ENCODE data around the gene DAPK2.
"Not testable (repeated sequence)": the region's sequence is repeated elsewhere in the genome, so short reads cannot be mapped to it uniquely, and the experiment has no call there.

Gene DAPK2

DNA sequence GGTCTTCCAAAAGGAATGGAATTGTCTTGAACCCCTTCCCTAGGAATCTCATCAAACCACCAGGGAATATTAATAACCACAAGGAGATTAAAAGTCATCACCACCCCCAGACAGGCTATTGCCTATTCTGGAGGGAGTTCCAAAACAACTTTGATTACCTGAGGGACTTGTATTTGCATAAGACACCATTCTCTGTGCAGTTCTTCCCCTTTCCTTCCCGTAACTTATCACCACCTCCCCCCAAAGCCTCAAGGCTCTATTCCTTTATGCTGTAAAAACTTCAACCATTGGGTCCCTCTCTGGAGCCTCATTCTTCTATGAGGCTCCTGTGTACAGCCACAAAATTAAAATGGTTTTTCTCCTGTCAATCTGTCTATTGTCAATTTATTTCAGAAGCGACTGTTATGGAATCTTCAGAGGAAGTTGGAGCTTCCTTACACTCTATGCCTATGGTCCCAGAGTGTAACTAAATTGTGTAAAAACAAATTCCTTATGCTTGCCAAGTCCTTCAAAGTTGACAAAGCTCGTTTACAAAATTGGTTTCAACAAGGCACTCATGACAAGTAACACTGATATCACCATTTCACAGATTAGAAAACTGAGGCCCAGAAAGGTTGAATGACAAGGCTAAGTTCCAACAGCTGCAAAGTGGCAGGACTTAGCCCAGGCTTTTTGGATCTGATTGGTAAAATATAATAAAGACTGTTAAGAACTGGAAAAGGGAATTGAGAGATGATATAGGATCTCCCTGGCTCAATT, 144.2 kb downstream of the DAPK2 start:
- in situ Hi-C loops (cut with MboI; ENCODE audit: low sequenced_read_pairs): no loop called here

DNA sequence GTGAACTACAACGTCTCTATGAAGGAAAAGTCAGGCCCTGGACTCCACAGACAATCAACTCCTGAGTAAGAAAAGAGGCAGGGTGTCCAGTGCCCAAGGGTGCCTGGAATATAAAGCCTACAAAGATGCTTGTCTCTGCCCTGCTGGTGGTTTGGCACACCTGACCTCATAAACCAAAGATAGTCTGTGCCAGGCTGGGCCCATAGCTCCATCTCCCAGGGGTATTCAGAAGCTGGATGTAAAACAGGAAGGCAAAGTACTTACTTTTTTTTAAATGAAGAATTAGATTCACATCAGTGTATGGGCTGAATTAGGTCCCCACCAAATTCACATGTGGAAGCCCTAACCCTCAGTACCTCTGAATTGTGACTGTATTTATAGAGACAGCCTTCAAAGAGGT, 146.0 kb downstream of the DAPK2 start:
- in situ Hi-C loops (cut with MboI; ENCODE audit: low sequenced_read_pairs): no loop called here

DNA sequence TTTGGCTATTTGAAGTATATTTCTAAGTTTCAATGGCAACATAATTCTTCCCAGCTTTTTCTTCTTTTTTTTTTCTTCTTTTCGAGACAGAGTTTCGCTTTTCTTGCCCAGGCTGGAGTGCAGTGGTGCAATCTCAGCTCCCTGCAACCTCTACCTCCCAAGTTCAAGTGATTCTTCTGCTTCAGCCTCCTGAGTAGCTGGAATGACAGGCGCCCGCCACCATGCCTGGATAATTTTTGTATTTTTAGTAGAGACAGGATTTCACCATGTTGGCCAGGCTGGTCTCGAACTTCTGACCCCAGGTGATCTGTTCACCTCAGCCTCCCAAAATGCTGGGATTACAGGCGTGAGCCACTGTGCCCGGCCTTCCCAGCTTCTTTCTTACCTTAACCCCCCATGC, 146.7 kb downstream of the DAPK2 start:
- in situ Hi-C loops (cut with MboI; ENCODE audit: low sequenced_read_pairs): not testable (repeated sequence)

DNA sequence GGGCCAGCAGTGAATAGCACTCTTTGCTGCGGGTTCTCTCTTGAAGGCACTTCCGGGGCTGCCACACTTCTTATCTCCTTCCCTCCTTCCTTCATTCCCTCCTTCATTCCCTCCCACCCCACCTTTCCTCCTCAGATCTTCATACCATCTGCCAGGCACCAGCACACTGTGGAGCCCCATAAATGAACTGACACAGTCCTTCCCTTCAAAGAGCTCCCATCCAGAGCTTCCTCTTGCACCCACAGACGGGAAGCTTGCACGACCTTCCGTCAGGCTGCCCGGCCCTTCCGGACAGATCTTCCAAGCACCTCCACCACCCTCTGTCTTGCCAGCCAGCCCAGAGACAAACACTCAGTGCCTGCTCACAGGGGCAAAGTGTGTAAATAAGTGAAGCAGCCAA, 147.1 kb downstream of the DAPK2 start:
- in situ Hi-C loops (cut with MboI; ENCODE audit: low sequenced_read_pairs): no loop called here

DNA sequence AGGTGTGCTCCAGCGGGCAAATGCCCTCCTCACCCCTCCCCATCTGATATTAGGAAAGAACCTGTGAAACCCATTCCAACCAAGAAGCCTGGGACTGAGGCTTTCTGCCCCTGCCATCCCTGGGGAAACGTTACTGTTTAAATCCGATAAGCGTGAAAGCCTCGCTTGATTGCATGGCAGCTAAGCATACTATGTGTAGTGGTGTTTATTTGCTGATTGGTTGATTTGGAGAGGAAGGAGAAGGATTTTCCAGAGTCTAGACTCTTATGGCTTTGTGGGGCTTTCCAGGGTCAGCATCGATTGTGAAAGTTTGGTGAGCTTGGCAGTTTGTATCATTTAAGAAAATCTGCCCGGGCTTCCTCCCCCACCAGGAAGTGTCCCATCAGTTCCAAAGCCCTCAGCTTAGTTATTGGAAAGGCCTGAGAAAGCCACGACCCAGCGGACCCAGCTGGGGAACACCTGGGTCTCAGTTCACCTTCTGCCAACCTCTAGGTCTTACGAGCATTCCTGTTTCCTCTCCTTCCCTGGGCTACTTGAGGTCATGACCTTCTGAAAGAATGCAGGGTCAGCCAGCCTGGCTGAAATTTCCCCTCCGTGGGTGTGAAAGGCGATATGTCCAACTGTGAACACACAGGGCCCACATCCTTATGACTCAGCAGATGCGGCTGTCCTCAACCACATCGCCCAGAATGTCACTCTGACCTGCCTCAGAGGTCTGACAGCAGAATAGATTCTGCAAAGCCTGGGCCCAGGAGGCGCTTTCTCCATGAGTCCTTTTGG, 149.8 kb downstream of the DAPK2 start:
- in situ Hi-C loops (cut with MboI; ENCODE audit: low sequenced_read_pairs): no loop called here

DNA sequence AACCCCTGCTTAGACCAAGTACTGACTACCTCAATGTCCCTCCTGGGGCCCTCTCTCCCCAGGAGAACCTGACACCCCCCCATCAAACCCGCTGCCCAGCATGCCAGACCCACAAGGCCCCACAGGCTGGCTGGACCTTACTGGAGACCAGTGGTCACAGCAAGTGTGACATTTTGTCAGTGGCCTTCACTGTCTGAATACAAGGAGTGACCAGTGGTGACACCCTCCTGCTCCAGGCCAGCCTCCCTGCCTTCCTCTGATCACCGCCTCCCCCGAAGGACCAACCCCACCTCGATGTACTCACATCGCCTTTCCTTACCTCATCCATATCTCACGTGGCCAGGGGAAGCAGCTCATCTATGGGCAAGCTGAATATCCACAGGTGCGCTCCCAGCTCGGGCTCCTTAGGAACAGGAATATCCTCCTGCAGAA, 150.5 kb downstream of the DAPK2 start:
- in situ Hi-C loops (cut with MboI; ENCODE audit: low sequenced_read_pairs): no loop called here

DNA sequence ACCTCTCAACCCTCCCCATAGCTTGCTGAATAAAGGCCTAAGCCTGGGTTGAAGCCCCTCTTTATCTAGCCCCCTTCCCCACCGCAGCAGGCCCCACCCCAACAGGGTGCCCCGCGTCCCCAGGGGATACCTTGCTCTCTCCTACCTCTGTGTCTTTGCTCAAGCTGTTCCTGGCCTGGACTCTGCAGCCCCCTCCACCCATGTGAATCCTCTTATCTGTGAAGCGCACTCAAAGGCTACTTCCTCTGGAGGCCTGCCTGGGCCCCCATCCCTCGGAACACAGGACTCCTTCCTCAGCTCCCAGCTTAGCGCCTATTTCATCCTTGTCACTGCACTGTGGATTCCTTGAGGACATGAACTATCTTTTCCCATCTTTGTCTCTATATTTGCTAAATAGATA, 151.1 kb downstream of the DAPK2 start:
- in situ Hi-C loops (cut with MboI; ENCODE audit: low sequenced_read_pairs): no loop called here

DNA sequence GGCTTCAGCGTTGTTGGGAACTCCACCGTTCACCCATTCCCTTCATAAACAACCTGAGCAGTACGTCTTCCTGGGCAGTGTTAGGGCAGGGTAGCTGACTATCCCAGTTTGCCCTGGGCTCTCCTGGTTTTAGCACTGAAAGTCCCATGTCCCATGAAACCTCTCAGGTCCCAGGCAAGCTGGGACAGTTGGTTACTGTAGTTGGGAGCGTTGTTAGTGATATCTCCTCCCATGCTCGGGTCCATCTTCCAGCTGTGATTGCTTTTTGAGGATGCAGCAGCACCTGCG, 151.7 kb downstream of the DAPK2 start:
- in situ Hi-C loops (cut with MboI; ENCODE audit: low sequenced_read_pairs): no loop called here

DNA sequence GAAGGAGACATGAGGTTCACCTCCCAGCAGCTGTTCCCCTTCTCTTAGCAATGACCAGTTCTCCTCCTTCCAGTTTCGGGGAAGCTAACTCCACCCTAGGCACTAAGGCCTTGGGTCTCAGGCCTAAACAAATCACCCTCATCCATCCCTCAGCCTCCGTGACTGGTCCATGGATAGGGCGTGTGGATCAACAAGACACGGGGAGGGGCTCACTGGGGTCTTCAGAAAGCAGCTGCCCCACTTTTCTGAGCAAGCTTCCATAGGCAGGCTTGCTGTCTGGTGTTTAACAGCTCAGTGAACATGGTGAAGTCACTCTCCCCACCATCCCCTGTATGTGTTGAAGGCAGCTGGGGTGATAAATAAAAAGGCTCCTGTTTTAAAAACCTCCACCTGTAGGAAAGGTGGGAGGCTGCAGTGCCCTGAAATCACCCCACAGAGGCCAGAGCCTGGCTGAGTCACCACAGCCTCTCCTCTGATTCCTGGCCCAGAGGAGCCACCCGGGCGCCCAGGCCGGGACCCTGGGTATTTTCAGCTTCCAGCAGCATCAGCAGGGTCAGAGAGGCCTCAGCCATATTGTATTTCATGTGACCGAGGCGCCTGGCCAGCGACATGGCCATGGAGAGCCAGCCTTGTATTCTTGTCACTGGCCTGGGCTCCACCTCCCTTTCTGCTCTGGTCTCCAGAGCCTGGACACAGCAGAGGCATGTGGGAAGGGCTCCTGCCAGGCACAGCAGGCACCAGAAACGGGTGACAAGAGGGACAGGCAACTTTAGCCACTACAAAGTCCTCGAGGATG, 152.2 kb downstream of the DAPK2 start:
- in situ Hi-C loops (cut with MboI; ENCODE audit: low sequenced_read_pairs): no loop called here

DNA sequence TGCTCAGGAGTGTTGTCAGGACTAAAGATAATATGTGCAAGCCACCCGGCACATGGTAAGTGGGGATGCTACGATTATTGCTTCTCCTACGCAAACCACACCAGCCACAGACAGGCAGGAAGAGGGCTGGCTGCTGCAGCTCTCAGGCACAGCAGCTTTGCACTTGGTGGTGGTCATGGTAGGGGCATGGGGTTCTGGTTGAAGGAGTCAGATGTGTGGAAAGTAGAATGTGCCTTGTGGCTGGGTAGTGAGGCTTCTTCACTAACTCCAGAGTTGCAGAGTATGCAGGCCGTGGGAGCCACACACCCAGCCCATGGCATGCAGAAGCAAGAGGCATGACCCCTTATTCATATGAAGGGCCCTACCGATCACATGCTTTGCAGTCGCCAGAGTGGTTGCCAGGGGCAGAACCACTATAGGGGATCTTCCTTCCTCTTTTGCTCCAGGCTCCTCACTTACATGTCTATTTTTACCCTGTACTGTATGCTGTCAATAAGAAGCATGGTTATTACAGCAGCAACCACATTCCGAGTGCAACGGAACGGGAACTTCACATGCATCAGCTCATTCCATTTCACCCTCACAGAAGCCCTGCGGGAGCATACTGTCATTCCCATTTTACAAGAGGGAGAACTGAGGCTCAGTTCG, 153.4 kb downstream of the DAPK2 start:
- in situ Hi-C loops (cut with MboI; ENCODE audit: low sequenced_read_pairs): no loop called here

DNA sequence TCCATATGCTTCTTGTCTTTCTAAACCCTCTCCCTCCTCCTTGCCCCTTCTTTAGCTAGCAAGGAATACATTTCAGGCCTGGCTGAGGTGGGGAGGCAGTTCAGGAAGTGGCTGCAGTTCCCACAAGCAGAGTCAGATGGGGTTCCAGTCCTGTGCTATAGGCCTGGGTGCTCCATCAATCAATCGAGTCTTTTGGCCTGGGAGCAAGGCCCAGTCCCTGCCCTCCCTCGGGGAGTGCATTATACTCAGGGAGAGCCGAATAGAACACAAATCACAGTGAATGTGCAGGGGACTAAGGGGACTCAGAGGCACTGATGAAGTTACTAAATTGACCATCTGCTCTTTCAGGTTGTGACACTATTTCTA, 154.5 kb downstream of the DAPK2 start:
- in situ Hi-C loops (cut with MboI; ENCODE audit: low sequenced_read_pairs): no loop called here

DNA sequence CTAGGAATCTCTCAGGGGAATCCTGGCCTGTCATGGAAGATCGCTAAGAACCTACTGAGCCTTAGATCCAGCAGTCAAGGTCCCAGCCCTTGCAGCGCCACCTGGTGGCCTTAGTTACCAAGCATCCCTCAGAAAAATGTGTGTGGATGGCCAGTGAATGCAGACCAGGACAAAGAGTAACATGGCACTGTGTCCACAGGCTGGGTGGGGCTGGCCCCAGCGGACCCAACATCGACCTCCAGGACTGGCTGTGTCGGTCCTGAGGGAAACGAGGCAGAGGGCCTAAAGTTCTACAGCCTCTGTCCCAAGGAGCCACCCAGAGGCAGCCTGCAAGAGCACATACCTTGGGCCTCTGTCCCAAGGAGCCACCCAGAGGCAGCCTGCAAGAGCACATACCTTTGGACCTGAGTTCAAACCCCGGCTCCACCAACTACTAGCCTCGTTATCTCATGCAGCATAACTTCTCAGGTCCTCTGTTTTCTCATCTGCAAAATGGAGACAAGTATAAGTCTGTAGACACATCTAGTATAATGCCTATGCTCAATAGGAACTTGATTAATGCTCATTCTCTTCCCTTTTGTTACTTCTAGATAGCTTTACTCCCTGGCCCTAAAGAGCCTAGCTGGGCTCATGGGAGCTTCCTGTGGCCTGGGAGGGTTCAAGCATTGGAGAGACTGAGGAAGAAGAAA, 155.1 kb downstream of the DAPK2 start:
- in situ Hi-C loops (cut with MboI; ENCODE audit: low sequenced_read_pairs): no loop called here

DNA sequence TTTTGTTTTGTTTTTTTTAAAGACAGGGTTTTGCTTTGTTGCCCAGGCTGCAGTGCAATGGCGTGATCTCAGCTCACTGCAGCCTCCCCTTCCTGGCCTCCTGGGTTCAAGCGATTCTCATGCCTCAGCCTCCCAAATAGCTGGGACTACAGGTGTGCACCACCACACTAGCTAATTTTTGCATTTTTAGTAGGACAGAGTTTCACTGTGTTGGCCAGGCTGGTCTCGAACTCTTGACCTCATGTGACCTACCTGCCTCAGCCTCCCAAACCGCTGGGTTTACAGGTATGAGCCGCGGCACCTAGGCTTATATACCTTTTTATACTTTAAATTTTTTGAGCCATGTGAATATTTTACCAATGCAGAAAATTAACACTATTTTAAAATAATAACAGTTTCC, 155.7 kb downstream of the DAPK2 start:
- in situ Hi-C loops (cut with MboI; ENCODE audit: low sequenced_read_pairs): no loop called here

DNA sequence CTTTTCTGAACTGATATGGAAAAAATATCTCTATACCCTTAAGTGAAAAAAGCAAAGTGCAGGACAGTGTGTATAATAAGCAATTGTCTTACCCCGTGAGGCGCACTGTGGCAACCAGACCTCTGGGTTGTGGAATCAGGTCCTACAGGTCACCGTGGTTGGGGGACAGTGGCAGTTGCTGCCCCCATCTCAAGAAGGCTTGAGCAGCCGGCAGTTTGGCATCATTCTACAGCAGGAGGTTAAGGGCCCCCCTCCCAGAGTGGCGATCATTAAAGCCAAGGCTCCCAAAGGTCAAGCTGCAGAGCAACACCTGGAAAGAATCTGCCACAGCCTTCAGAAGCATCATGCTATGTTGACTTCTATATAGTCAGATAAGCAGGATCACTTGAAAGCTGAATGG, 156.5 kb downstream of the DAPK2 start:
- in situ Hi-C loops (cut with MboI; ENCODE audit: low sequenced_read_pairs): no loop called here

DNA sequence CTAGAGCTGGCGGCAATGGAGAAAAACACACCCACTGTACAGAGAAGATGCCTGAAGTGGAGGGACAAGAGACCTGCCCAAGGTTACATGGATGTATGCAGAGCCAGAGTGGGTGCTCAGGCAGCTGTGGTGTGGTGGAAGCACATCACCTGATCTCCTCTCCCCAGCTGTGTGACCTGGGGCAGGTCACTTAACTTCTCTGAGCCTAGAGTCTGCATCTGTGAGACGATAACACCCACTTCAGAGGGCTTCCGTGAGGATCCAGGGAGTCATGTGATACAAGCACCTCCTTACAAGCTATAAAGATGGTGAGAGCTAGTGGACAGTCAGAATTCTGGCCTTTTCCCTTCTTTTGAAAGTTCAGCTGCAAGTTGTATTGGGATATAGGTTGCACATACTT, 157.5 kb downstream of the DAPK2 start:
- in situ Hi-C loops (cut with MboI; ENCODE audit: low sequenced_read_pairs): no loop called here

DNA sequence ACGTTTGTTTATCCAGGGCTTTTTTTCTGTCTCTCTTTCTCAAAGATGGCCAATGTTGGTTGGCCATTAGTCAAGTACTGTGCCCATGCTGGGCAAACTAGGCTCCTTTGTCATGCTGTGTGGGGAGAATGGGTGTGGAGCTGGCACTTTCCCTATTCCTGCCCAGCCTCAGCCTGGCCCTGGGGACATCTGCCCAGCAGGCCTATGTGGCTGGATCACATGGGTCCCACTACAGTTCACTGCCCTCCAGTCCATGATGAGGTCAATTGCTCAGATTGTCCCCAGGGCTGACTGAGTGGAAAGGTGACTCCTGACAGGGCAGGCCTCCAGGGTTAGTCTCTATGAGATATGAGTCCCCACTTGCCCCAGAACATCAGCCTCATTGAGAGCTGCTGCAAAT, 158.1 kb downstream of the DAPK2 start:
- in situ Hi-C loops (cut with MboI; ENCODE audit: low sequenced_read_pairs): no loop called here

DNA sequence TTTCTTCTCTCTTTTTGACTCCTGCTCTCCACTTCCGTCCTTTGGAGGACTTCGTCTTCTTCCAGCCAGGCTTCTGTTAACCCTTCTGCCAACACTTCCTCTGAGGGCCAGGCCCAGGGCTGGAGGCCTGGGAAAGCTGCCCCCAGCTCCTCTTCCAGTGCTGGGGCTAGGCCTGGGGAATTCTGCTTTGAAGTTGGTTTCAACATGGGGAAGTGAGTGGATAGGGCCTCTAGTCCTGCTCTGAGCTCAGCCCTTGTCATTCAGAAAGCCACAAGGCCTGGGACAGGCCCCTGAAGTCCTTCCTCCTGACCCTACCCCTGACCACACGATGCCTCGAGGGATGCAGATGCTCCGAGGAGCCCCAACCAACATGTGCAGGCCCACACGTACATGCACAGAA, 158.7 kb downstream of the DAPK2 start:
- in situ Hi-C loops (cut with MboI; ENCODE audit: low sequenced_read_pairs): no loop called here

DNA sequence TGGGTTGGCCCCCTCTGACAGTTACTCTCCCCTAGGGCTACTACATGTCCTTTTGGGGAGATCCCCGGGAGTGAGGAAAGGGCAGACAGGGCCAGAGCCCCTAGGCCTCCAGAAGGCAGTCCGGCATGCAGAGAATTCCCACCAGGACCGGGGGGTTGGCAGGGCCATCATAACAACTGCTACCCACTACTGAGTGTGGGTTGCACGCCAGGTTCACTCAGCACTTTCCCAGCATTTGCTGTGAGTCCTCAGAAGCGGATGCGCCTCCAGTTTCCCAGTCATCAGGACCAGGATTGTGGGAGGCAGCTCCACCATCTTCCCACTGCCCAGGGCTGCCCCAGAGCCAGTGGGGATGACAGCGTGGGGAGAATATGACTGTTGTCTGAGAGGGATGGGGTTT, 161.3 kb downstream of the DAPK2 start:
- in situ Hi-C loops (cut with MboI; ENCODE audit: low sequenced_read_pairs): no loop called here

DNA sequence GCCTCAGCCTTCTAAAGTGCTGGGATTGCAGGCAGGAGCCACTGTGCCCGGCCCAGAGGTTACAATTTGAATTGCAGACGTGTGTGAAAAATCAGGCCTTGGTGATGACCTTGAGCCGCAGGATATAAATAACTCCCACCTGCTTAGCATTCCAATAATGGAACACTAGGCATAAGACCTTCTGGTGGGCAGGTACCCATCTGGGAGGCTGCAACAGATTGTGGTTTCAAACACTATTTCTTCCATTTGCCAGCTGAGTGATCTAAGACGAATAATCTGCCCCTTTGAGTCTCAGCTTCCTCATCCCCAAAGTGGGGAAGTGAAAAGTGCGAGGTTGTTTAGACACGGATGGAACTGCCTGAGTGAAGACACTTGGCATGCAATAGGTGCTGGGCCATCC, 164.9 kb downstream of the DAPK2 start:
- in situ Hi-C loops (cut with MboI; ENCODE audit: low sequenced_read_pairs): no loop called here

DNA sequence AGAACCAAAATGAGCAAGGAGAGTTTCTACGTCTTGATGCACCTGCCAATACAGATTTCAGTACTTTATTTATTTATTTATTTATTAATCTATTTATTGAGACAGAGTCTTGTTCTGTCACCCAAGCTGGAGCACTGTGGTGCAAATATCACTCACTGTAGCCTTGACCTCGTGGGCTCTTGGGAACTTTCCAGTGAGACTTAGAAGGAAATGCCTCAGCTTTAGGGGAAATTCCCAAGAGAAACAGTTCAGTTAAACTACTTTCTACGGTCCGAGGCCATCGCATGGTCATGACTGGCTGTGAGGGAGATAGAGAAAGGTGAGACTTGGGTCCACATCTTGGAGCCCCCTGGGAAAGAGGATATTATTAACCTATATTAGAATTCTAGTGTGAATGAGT, 165.5 kb downstream of the DAPK2 start:
- in situ Hi-C loops (cut with MboI; ENCODE audit: low sequenced_read_pairs): no loop called here

DNA sequence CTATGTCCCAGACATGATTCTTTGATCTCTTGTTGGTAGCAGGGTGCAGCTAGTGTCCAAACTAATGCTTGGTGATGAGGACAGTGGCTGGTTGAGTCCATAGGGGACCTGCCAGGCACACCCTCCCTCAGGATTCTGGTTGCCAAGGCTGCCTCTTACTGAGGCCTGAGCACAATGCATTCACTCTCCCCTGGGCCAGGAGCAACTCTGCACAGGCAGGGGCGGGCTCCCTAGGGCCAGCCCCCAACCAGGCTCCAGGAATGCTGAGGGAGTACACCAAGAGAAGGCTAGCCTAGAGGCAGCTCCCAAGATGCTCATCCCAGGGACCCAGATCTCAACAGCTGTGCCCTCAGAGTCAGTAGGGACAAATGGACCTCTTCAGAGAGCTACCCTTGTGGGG, 166.3 kb downstream of the DAPK2 start:
- in situ Hi-C loops (cut with MboI; ENCODE audit: low sequenced_read_pairs): no loop called here
